ENCODE measurements around the gene GAL3ST2.
"Not testable (repeated sequence)": the region's sequence is repeated elsewhere in the genome, so short reads cannot be mapped to it uniquely, and the experiment has no call there.

GAL3ST2 gene

DNA sequence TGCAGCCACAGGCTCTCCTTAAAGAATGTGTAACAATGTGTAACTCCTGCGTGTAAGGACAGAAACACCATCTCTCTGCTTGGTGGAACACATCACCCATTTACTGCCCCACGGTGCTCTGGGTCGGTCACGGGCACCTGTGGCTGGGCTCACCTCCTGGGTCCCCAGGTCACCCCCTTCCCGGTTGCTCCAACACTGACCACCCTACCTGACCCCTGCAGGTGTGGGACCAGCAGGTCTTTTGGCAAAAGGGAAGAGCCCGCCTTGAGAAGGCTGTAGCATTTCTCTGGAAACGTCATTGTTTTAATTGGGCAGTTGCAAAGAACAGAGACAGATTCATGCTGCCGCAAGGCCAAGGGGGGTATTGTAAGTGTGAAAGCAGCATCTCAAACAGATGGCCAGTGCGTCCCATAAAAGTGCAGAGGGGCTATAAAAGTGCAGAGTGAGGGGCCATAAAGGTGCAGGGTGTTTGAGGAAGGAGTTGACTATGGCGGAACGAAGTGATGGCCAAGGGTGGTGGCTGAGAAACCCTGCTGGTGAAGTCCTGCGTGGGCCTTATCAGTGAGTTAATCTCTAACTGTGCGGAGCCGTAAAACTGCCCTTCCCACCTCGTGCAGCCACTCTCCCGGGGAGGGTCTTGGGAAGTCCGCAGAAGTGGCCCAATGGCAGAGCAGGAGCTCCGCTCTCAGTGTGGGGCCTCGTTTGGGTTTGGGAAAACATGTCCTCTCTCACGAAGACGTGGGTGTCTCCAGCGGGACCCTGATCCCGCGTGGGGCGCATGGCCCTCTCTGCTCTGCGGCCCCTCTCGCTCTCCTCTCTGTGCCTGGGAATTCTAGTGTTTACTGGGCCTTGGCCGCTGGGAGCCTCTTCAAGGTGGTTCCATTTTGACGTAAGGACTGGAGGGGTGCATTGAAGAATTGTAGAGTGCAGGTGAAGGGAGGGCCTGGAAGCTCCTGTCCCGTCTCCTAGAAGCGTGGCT, 18.7 kb downstream of the GAL3ST2 start:
- no peak for DNase-seq

DNA sequence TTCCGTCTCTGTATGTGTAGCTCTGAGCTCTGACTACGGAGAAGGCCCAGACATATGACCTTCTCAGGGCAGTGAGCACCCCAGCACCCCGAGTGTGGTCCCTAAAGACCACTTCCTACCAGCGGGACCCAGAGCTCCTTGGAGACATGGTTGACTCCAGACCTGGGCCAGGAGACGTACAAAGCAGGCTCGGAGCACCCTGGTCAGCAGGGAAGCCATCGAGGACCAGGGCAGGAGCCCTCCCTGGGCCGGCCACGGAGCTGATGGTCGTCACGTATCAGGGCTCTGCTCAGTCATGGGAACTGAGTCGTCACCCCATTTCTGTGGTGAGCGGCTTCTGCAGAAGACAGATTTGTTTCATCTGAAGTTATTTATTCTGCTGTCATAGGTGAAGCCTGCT, 19.6 kb downstream of the GAL3ST2 start:
- DNase-seq: no peak

DNA sequence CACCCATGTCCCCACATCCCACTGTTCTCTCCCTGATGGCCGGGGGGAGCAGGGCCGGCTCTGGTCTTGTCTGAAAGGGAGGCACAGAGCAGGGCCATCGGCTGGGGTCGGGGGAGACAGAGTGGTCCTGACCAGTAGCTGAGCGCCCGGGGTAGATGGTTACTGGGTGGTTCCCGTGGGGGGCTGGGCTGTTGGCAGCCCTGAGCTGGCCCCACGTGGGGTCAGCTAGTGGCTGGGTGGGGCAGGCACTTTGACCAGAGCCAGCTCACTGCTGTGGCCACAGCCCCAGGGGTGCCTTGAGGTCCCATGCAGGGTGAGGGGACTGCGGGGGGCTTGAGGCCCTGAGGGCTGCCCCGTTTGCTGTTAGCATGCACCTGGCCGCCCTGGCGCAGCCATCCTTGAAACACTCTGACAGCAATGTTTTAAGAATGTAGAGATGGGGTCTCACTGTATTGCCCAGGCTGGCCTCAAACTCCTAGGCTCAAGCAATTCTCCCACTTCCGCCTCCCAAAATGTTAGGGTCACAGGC, 20.1 kb downstream of the GAL3ST2 start:
- DNase-seq: no peak

DNA sequence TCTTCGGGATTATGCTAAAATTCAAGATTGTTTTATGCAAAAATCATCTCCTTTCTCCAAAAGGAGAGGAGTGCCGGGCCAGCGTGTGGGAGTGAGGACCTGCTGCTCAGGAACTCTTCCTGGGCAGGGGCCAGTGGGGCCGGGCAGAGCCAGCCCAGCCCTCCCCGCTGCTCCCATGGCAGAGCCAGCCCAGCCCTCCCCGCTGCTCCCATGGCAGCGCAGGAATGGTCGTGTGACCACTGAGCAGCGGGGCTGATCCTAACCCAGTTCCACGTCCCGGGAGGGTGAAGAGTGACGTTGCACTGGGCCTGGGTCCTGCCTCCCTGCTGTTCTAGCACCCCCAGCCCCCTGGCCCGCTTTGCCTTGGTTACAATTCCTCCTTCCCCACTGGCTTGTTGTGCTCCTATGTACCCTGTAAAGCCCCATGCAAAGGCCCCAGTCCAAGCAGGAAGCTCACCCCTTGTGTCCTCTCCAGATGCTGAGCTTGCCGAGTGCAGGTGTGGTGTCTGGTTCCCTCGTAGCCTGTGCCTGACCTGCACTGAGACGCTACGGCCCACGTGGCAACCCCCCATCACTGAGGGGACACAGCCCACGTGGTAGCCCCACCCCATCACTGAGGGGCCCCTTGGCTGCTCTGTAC, 20.9 kb downstream of the GAL3ST2 start:
- DNase-seq: no peak

DNA sequence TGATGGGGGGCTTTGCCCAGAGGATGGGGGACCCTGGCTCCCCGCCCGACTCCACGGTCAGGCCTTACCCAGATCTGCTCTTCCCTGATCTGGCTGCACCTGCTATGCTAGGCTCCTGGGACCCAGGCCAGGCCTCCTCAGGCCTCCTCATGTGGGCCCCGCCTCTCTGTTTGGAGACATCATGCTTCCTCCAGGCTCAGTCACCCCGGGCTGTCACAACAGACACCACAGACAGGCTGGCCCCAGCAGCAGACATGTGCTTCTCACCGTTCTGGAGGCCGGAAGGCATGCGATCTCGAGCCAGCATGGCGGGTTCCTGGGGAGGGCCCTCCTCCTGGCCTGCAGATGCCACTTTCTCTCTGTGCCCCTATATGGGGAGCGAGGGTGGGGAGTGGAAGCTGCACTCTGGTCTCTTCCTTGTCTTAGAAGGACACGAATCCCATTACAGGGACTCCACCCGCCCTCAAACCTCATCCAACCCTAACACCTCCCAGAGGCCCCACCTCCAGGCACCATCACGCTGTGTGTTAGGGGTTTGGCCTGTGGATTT, 21.5 kb downstream of the GAL3ST2 start:
- no peak for DNase-seq

DNA sequence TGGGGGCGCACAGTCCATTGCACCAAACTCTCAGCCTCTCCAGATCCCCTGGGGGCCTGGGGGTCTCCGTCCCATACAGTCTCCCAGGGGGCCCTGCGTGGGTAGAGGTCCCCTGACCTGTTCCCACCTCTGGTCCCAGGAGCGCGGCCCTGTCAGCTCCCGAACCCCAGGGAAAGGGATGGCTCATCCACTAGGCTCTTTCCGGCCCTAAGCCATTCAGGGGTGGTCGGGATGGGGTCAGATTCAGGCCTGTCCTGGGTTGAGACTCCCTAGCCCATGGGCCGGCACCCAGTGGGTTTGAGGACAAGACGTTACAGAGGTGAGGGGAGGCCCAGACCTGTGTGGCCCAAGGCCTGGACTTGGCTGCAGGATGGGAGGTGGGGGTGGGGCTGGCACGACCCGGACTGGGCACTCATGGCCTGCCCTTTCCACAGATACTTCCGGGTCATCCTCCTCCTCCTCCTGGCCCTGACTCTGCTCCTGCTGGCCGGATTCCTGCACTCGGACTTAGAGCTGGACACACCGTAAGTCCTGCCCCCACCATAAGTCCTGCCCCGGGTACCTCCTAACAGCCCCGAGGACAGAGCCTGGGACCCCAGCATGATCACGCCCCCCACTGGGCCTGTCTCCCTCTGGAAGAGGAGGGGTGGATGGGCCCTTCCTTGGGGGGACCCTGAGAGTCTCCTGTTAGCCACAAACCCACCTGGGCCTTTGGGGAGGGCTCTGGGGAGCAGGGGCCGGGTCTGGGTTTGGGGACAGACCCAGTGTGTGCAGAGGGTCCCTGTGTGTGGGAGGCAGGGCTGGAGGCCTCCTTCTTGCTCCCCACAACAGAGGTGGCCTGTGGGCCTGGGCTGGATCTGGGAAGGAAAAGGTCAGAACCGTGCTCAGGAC, 22.3 kb downstream of the GAL3ST2 start:
- DNase-seq: no peak

DNA sequence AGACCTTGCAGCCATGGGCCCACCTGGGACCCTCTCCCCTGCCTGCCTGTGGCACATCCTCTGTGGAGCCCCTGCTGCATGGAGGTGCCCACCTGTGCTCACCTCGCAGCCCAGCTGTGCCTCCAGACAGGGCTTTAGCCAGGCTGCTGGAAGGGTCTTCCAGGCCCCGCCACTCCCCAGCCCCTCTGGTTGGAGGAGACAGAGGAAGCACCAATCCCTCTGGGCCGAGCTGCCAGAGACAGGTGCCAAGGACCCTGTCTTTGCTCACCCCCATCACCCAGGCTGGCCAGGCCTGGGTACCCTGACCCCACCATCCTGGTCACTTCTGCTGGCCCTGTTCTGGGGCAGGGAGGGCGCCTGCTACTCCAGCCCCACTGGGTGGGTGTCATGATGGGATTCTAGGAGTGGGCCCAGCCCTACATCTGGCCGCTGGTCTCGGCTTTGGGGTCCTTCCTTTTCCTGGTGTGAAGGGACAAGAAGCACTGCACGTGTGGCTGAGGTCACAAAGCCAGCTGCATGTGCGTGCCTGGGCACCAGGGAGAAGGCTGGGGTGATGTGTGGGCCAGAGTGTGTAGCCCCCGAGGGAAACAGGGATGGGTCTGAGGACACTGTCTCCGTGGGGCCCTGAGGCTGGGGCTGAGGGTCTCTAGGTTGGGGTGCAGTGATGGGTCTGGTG, 23.0 kb downstream of the GAL3ST2 start:
- no peak for DNase-seq

DNA sequence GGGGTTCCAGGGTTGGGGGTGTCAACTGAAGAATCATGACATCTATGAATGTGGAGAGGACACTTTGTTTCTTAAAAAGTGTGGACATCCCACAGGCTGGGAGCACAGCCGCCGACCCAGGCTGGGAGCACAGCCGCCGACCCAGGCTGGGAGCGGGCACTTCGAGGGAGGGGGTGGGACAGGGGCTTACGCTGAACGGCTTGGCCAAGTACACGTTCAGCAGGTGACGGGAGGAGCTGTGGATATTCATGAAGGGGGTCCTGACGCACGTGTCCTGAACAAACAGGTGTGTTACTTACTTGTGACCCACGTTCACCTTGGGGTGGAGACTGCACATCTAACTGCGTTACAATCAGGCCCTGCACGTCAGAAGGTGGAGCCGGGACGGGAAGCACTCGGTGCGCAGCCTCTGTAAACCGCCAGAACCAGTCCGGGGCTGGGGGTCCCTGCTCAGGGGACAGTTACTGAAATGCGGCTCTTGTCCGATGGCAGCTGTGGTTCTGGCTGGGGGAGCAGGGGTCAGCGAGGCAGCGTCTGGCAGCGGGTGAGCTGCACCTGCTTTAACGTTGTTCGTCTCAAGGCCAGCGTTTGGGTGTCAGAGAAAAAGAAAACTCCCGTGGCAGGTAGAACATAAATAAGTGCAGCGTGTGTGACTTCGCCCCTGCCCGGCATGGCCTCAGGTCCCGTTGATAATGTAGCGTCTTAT, 23.7 kb downstream of the GAL3ST2 start:
- not testable (repeated sequence) for DNase-seq

DNA sequence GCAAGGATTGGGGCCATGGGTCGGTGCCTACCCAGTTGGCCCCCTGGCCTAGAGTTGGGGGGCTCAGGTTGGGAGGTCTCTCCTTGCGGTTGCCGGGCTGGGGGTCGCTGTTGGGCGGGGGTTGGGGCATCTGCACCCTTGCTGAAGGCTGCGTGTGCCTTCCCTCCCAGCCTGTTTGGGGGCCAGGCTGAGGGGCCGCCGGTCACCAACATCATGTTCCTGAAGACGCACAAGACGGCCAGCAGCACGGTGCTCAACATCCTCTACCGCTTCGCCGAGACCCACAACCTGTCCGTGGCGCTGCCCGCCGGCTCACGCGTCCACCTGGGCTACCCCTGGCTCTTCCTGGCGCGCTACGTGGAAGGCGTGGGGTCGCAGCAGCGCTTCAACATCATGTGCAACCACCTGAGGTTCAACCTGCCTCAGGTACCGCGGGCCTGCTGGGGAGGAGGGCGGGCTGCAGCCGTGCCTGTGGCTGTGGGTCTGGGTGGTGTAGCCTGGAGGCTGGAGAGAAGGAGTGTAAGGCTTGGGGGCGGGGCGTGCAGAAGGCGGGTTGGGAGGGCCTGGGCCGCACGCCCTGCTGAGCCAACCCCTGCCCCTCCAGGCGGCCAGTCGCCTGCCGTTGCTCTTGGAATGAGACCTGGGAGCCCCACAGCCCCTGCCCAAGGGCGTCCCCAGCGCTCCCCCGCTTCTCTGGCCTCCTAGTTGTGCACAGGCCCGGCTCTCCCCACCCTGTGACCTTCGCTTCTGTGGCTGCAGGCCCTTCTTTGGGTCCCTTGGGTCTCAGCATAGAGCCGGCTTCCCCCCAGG, 25.2 kb downstream of the GAL3ST2 start:
- no peak for DNase-seq

DNA sequence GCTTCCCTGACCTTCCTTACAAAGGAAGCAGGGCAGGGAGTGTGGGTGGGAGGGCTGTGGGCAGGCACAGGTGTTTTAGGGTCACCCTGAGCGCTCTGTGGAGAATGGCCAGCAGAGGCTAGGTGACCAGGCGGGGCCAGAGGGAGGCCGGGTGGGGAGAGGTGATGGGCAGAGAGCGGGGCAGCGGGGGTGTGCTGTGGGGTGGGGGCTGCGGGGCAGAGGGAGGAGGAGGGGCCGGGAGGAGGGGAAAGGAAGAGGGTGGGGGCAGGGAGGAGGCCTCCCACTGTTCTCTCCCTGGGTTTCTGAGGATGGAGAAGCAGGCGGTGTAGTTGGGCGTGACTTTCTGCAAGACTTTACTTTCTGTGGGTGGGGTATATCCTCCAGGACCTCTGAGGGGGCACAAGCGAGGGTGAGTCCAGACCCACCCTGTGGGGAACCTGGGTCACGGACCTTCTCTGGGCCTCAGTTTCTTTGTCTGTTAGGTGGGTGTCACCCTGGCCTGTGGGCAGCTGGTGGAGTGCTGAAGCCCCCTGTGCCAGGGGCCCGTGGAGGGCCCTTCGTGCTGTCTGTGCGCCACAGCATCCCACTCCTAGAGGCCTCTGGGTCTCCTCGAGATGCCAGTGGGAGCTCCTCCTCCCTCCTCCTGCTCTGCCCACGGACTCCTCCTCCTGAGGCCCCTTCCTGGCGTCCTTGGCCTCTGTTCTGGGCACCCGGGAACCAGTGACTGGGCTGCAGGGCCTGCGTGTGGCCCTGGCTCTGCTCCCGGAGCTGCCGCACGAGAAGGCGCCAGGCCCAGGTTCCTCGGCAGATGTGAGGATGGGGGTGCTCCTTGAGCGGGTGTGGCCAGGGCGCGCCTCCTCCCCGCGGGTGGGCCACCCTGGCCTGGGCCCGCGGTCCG, 26.0 kb downstream of the GAL3ST2 start:
- DNase-seq: no peak

DNA sequence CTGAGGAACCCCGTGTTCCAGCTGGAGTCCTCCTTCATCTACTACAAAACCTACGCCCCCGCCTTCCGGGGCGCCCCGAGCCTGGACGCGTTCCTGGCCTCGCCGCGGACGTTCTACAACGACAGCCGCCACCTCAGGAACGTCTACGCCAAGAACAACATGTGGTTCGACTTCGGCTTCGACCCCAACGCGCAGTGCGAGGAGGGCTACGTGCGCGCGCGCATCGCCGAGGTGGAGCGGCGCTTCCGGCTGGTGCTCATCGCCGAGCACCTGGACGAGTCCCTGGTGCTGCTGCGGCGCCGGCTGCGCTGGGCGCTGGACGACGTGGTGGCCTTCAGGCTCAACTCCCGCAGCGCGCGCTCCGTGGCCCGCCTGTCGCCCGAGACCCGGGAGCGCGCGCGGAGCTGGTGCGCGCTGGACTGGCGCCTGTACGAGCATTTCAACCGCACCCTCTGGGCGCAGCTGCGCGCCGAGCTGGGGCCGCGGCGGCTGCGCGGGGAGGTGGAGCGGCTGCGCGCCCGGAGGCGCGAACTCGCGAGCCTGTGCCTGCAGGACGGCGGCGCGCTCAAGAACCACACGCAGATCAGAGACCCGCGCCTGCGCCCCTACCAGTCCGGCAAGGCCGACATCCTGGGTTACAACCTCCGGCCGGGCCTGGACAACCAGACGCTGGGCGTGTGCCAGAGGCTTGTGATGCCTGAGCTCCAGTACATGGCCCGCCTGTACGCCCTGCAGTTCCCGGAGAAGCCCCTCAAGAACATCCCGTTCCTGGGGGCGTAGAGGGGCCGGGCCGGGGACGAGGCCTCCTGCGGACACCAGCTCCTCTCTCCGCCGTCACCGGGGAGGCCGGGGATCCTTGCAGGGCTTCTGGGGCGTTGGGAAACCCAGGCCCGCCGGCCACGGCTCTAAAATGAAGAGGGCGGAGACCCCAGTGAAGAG, 27.0 kb downstream of the GAL3ST2 start:
- peak; percentile 58 for DNase-seq

DNA sequence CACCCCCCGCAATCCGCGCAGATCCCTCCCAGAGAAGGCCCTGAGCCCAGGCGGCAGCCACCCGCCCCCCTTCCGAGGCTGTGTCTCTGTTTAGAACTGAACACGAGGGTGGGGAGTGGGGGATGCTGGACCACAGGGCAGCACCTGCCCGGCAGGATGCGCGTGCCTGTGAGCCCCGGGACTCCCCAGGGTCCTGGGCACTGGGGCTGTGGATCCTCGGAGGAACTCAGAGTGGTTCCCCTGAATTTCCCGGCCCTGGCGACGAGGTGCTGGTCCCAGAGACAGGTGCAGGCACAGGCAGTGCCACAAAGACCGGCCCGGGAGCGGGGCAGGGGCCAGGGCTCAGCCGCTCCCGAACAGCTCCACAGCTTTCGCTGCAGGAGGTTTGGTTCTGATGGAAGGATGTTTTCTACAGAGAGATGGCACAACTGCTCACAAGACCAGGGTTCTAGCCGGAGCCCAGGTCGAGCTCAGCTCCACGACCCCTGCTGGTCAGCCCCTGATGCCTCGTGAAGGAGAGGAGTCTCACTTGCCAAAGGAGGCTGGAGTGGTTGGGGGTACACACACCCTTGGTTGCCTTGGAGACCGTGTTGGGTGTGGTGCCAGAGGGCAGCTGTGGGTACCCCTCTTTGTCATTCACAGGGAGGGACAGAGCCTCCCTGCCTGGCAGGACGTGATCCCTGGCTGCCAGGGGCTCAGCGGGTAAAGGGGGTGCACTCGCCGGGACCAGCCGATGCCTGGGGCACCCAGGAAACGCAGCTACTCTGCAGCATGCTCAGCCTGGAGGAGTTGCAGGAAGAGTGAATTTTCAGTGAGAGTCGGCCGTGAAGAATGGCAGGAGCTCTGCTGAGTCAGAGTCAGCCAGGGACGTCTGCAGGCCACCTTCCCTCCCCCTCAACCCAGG, 28.0 kb downstream of the GAL3ST2 start:
- peak; percentile 59 for DNase-seq

DNA sequence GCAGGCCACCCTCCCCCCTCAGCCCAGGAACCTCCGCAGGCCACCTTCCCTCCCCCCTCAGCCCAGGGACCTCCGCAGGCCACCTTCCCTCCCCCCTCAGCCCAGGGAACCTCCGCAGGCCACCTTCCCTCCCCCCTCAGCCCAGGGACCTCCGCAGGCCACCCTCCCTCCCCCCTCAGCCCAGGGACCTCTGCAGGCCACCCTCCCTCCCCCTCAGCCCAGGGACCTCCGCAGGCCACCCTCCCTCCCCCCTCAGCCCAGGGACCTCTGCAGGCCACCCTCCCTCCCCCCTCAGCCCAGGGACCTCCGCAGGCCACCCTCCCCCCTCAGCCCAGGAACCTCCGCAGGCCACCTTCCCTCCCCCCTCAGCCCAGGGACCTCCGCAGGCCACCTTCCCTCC, 29.6 kb downstream of the GAL3ST2 start:
- DNase-seq: not testable (repeated sequence)

DNA sequence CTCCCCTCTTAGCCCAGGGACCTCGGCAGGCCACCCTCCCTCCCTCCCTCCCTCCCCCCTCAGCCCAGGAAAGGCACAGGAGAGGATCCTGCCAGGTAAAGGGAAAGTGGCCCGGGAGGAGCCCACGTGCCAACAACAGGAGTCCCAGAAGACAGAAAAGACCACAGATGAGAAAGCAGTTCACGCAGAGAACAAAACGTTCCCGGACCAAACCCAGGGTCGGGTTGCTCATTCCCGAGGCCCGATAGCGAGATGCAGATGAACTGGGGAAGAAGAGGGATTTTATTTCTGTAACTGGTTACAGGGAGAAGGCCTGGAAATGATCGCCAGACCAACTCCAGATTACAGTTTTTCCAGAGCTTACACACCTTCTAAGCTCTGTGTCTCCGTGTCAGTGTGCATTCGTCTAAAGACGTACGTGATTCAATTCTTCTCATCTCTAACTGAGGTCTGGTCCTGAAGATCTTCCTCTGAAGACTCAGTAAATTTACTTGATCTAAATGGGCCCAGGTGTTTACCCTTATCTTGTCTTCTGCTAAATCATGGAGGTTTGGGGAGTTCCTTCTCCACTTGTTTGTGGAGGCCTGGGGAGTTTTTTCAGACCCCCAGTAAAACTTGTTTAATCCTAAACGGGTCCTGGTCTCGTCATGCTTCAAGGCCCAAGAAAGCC, 31.6 kb downstream of the GAL3ST2 start:
- DNase-seq: no peak

DNA sequence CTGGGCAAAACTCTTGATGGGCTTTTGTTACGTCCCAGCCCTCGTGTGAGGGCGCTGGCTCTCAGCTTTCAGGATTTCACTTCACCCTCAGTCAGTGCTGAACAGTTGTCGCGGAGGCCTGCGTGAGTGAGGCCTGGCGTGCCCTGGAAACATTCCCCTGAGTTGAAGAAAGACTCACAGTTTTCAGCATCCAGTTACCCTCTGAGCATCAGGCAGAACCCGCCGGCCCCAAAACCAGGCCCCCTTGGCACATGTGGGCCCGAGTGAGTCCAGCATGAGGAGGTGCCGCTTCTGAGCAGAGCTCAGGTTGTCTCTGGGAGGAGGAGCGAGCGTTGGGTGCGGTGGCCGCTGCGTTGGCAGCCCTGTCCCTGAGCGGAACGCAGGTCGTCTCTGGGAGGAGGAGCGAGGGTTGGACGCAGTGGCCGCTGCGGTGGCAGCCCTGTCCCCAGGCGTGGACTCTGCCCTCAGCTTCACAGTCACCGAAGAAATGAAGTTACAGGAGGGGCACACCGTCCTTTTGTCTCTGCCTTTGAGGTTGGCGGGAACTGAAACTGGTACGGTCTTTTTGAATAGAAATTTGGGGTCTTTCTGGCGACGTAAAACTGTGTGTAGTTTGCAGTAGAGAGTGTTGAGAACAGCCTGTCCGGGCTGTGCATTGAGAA, 32.2 kb downstream of the GAL3ST2 start, which contains the start of gene NEU4:
Gene NEU4, plus strand, starts transcription at position 473 of the 662 bp plus-strand sequence. CDS start 5,292 bp downstream, outside the sequence.
- no peak for DNase-seq

Measured in hematopoietic multipotent progenitor cell treated with erythropoietin and hydrocortisone succinate and interleukin-3 and kit ligand, for 6 days (in vitro differentiated cells).